Activated CD4-positive, alpha-beta T cell treated with anti-CD3 and anti-CD28 coated beads for 24 hours (primary cell): Measurements from ENCODE around the gene CSGALNACT2.
"Not testable (repeated sequence)": the region's sequence is repeated elsewhere in the genome, so short reads cannot be mapped to it uniquely, and the experiment has no call there.

Experiments
- DNase-seq, 2 donors: peaks; one replicate each; pipeline ENCODE4 v3.0.0-alpha.2; 2020; ENCODE audit warnings: low read depth in 2 of 2

CSGALNACT2 gene

GRCh38 chr10:43145311-43145710 lies 7.1 kb downstream of the CSGALNACT2 start:
- no peak for DNase-seq

GRCh38 chr10:43145936-43146335 lies 7.7 kb downstream of the CSGALNACT2 start:
- not testable (repeated sequence) for DNase-seq

GRCh38 chr10:43151371-43151770 lies 13.1 kb downstream of the CSGALNACT2 start:
- no peak for DNase-seq

- DNase-seq, result no peak
These were observed 15.7 kb downstream of the CSGALNACT2 start for GRCh38 chr10:43153901-43154300.

GRCh38 chr10:43155221-43155620 lies 17.0 kb downstream of the CSGALNACT2 start:
- DNase-seq, result no peak

GRCh38 chr10:43155741-43156140 lies 17.5 kb downstream of the CSGALNACT2 start:
- no peak for DNase-seq

- no peak for DNase-seq
These were observed 18.5 kb downstream of the CSGALNACT2 start for GRCh38 chr10:43156590-43157341.

GRCh38 chr10:43158636-43159035 lies 20.4 kb downstream of the CSGALNACT2 start:
- no peak for DNase-seq

GRCh38 chr10:43160046-43160920 lies 22.0 kb downstream of the CSGALNACT2 start:
- peak in 1 of 2 donors; percentile 28 for DNase-seq

GRCh38 chr10:43160921-43161255 lies 22.6 kb downstream of the CSGALNACT2 start:
- no peak for DNase-seq

- no peak for DNase-seq
These were observed 24.4 kb downstream of the CSGALNACT2 start for GRCh38 chr10:43162604-43163003.

- no peak for DNase-seq
These were observed 28.1 kb downstream of the CSGALNACT2 start for GRCh38 chr10:43166207-43166879.

- no peak for DNase-seq
These were observed 28.7 kb downstream of the CSGALNACT2 start for GRCh38 chr10:43166880-43167497.

GRCh38 chr10:43167498-43167889 lies 29.2 kb downstream of the CSGALNACT2 start:
- DNase-seq, result no peak

- DNase-seq, result no peak
These were observed 32.2 kb downstream of the CSGALNACT2 start for GRCh38 chr10:43170491-43170890.

- DNase-seq, result no peak
These were observed 34.4 kb downstream of the CSGALNACT2 start for GRCh38 chr10:43172645-43173044.

- no peak for DNase-seq
These were observed 34.9 kb downstream of the CSGALNACT2 start for GRCh38 chr10:43173120-43173519.

- no peak for DNase-seq
These were observed 36.7 kb downstream of the CSGALNACT2 start for GRCh38 chr10:43174969-43175368.

GRCh38 chr10:43176271-43176670 lies 38.0 kb downstream of the CSGALNACT2 start:
- DNase-seq, result no peak

- DNase-seq, result no peak
These were observed 39.4 kb downstream of the CSGALNACT2 start for GRCh38 chr10:43177595-43177994.

GRCh38 chr10:43181146-43181545 lies 42.9 kb downstream of the CSGALNACT2 start:
- DNase-seq, result no peak

- DNase-seq, result not testable (repeated sequence)
These were observed 45.5 kb downstream of the CSGALNACT2 start for GRCh38 chr10:43183764-43184163.
